HG03159 (cell line): Measurements from ENCODE around the gene PFKFB4.

Experiments
- ATAC-seq: cut with Tn5 transposase; IDR thresholded peaks from one replicate; pipeline ENCODE4 v1.9.1; 2021; ENCODE audit warnings: mild to moderate bottlenecking, moderate library complexity; ENCODE audit not compliant: unreplicated experiment

PFKFB4 gene

DNA sequence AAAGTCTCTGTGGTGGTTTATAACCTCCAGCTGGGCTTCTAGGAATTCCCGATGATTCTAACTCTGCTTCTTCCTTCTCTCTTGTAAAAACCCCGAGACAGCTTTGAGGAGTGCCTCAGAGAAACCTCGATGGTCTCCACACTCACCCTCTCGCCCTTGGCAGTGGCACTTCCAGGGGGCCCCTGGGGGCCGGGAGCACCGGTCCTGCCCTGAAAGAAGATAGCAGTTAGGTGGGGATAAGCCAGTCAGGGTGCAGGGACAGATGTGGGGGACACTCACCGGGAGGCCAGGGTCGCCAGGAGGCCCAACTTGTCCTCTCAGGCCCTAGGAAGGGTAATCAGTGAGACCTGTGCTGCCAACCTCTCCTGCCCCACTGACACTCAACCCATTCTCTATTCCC is 28.8 kb upstream of the PFKFB4 start:
- ATAC-seq, result no peak

GRCh38 chr3:48584836-48585235 is 28.2 kb upstream of the PFKFB4 start:
- ATAC-seq, result no peak

- ATAC-seq, result no peak
Measured at GRCh38 chr3:48581621-48582481, 25.2 kb upstream of the PFKFB4 start.

DNA sequence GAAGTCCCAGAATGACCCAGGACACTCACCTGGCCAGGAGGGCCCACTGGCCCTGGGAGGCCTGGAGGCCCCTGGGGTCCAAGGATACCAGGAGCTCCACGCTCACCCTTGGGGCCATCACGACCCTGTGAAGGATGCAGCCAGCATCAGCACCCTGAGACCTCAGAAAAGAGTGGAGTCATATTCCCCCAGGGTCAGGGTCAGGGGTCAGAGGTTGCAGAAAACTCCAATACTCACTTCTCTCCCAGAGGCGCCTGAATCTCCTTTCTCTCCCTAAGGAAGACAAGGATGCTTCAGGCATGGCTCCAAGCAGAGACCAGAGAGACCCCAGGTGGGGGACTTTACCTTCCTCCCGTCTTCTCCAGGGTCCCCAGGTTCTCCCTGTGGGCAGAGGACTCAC is 20.0 kb upstream of the PFKFB4 start:
- ATAC-seq, result no peak

GRCh38 chr3:48575366-48575765 is 18.8 kb upstream of the PFKFB4 start:
- ATAC-seq, result no peak

DNA sequence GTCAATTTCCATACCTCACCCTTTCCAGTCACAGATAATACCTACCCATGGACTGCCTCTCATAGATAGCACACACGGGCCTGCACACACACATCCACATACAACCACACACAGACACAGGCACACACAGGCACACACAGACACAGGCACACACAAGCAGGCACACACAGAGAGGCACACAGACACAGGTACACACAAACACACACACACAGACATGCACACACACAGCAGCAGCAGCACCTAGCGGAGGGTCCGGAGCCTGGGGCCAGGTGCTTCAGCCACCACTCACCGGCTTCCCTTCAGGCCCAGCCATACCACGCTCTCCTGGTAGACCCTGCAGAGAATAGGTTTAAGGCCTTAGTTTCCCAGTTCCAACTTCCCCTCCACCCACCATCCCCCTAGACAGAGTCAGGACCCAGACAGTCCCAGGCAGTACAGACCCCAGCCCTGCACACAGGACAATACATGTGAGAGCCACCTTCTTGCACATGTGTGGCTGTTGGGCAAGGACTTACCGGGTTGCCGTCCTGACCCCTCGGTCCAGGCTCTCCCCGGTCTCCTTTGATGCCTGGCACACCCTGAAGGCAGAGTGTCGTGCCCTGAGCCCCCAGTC is 17.5 kb upstream of the PFKFB4 start:
- no peak for ATAC-seq

DNA sequence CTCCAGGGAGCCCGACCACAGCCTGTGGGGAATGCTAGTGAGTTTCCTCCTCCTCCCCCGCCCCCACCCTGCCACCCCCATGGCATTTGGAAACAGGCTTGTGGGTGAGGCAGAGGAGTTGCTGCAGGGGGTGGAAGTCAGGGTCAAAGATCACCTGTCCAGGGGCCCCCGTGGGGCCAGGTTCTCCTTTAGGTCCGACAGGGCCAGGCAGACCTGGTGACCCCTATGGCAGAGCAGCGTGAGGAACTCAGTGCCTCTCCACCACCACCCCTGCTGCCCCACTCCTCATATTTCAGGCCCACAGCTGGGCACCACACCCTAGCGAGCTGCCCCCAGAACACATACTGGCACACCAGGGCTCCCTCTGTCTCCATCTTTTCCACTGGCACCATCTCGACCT is 15.9 kb upstream of the PFKFB4 start:
- ATAC-seq, result no peak

- no peak for ATAC-seq
Measured at GRCh38 chr3:48571938-48572337, 15.3 kb upstream of the PFKFB4 start.

GRCh38 chr3:48569808-48570450 is 13.3 kb upstream of the PFKFB4 start:
- no peak for ATAC-seq

DNA sequence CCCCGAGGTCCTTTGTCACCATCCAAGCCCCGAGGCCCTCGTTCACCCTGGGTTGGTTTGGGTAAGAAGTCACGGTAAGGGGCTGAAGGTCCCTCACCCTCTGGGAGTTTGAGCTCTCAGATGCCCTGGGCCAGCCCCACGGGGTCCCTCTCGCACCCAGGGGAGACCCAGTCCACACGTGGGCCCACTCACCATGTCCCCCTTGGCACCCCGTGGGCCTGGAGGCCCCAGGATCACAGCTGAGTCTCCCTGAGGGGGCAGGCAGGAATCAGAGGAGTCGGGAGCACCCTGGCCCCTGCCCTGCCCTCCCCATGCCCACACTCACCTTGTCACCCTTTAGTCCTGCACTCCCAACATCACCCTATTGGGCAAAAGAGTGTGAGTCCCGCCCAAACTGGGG is 12.8 kb upstream of the PFKFB4 start:
- ATAC-seq, result no peak

DNA sequence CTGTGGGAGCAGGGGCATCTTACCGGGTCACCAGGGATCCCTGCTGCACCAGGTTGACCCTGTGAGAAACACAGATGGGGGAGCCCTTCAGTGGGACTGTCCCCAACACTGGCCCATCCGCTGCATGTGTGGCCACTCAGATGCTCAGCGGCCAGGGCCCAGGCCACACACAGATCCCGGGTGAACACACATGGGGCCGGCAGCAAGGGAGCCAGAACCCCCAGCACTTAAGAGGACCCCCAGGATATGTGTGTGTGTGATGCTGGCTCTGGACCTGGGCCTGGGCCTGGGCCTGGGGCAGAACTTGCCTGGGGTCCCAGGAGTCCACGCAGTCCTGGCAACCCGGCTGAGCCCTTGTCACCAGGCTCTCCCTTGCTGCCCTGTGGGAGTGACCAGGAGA is 11.9 kb upstream of the PFKFB4 start:
- ATAC-seq, result no peak

DNA sequence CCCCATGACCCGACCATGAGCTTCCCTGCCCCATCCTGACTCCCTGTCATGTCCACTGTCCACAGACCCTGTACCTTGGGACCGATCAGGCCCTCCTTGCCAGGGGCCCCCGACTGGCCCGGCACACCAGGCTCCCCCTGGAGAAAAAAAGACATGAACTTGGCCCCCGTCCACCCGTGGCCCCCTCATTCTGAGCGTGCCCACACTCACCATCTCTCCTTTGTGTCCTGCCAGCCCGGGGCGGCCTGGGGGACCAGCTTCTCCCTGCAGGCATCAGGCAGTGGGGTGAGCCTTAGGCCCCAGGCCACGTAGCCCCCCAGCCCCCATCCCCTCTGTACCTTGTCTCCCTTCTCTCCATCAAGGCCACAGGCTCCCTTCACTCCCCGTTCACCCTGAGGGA is 10.9 kb upstream of the PFKFB4 start:
- no peak for ATAC-seq

- ATAC-seq, result no peak
Measured at GRCh38 chr3:48567090-48567489, 10.5 kb upstream of the PFKFB4 start.

- ATAC-seq, result no peak
Measured at GRCh38 chr3:48566401-48566760, 9.8 kb upstream of the PFKFB4 start.

DNA sequence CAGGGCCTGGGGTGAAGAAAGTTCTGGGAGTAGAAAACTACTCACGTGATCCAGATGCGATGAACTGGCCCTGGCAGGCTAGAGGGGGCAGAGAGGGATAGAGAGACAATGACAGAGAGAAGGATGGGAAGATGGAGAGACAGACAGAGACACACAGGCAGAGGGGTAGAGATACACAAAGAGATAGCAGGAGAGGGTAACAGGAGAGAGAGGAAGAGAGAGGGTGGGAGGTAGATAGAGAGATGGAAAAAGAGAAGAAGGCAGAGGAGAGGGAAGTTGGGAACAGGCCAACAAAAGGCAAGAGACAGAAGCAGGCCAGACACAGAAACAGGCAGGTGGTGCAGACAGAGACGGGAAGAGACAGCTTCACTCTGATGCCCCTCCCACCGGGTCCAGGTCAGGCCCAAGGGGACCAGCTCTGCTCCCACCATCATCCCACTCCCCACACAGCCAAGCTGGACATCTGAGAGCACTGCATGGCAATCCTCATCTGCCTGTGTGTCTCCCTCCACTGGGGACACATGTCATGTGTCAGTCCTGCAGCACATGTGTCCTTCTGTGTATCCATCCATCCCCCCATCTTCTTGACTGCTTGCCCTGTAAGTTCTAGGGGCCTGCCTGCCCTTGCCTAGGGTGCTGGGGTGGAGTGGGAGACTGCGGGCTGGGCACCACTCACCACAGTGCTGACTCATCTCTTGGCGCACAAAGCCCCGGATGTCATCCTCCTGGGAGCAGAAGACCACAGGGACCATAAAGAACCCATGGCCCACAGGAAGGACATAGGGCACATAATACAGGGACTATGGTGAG is 9.2 kb upstream of the PFKFB4 start:
- no peak for ATAC-seq

GRCh38 chr3:48565186-48565585 is 8.6 kb upstream of the PFKFB4 start:
- ATAC-seq, result no peak

- no peak for ATAC-seq
Measured at GRCh38 chr3:48564667-48565066, 8.1 kb upstream of the PFKFB4 start.

GRCh38 chr3:48564022-48564421 is 7.4 kb upstream of the PFKFB4 start:
- ATAC-seq, result no peak

- ATAC-seq, result no peak
Measured at GRCh38 chr3:48563382-48563918, 6.8 kb upstream of the PFKFB4 start, which contains the start of gene UCN2. Gene UCN2, minus strand, starts transcription at chr3:48563781. Its CDS starts 657 bp downstream, at chr3:48563124.

DNA sequence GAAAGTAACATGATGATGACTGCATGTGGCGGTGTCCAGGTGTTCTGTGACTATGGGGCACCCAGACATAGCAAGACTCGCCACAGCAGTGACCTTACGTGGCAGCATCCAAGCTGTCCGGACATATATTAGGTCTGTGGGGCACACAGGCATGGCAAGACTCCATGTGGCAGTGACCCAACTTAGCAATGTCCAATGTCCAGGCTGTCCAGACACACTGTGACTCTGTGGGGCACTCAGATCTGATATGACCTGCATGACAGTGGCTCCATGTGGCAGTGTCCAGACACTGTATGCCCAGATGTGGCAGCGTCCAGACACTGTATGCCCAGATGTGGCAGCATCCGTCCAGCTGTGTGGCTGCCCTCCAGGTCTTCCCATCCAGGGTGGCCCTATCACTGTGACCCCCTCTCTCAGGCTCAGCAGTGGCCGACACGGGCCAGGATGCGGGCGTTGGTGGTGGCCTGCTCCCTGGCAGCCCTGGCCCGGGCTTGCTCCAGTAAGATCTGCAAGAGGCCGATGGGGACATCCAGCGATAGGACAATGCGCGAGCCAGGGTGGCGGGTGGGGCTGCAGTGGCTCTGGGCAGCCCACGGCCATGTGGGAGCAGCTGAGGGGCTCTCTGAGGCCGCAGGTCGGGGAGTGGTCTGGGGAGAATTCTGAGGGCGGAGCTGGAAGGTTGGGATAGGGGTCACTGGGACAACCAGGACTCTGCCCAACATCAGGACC is 5.9 kb upstream of the PFKFB4 start:
- no peak for ATAC-seq
